OCI-M2 (cell line): Measurements from ENCODE around the gene NEO1.
"Not testable (repeated sequence)": the region's sequence is repeated elsewhere in the genome, so short reads cannot be mapped to it uniquely, and the experiment has no call there.

Experiments
- DNase-seq: peaks from one replicate; lab custom pipeline; 2025; ENCODE audit not compliant: unreplicated experiment; lab: John Stamatoyannopoulos, UW

The NEO1 gene

GRCh38 chr15:73195166-73195565 is 142.9 kb downstream of the NEO1 start:
- no peak for DNase-seq

DNA sequence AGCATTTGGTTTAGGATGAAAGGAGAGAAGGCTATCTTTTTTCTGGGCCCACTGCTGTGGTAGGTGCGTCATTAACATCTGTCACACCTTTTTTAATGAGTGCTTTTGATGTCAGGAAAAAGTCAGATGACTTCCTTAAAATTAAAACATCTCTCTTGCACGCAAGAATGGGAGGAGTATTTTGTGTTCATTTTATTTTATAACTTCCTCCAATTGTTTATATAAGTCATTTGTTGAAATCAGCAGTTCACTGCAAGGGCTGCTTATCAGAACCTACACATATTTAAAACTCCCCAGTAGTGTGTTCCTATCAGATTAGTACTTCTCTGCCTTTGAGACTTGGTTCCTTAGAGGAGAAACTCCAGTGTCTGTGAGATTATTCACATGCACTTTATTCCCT is 143.8 kb downstream of the NEO1 start:
- peak; percentile 38 for DNase-seq

GRCh38 chr15:73200339-73200738 is 148.1 kb downstream of the NEO1 start:
- no peak for DNase-seq

DNA sequence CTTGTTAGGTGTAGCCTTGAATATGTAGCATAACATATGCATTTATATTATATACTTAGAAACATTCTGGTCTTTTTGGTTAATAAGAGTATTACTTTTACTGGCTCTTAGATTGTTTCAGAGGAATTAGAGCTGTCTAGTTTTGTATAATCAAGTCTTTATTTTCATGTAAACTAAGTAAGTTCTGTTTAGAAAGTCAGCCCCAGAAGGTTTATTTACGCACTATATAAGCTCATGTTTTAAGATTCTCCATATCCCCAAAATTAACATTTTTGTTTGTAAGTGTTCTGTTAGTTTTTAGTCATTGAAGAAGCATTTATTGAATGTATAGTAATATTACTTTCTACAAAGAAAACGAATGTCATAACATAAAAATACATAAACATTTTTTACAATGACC is 158.4 kb downstream of the NEO1 start:
- DNase-seq = no peak

DNA sequence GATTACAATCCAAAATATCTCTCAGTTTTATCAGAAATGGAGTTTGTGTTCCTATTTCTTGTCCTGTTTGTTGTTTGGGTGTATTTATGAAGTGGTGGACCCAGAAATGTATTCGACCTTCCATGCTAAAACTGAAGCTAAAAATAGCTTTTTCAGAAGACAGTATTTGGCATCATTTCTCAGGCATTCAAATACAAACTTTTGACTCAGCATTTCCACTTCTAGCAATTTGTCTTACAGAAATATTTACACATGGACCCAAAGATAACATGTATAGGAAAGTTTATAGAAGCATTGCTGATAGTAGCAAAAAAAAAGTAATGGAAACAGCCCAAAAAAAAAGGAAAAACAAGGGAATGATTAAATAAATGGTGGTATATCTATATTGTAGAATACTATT is 160.2 kb downstream of the NEO1 start:
- DNase-seq = no peak

- DNase-seq = not testable (repeated sequence)
Measured at GRCh38 chr15:73221450-73221849, 169.2 kb downstream of the NEO1 start.

GRCh38 chr15:73225358-73226015 is 173.2 kb downstream of the NEO1 start:
- no peak for DNase-seq

DNA sequence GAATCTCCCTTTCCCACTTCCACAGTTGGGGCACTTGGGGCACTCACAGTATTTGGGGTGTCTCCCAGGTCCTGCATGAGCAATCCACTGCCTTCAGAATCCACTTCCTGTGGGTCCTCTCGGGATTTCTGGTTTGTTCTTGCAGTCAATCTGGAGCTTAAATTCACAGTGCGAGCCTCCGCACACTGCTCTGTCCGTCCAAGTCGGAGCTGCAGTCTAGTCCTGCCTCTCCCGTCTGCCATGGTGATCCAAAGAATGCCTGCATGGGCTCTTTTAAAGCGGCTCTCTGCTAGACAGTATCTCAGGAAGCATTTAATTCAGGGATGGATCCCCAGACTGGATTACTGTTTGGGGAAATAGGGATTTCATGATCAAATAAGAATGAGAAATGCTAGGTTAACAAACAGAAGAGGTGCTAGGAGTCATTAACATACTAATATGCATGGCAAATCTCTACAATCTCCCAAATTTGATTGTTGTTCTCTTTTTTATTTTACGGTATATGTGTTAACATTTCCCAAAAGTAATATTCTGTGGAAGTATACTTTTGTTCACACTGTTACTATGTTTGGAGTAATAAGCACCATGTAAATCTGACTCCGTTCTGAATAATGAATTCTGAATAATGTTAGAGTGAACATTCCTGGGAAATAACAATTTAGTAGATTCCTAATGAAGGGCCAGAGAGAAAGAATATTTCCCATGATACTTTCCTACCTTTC is 174.0 kb downstream of the NEO1 start:
- no peak for DNase-seq

GRCh38 chr15:73227433-73228056 is 175.3 kb downstream of the NEO1 start:
- no peak for DNase-seq

- no peak for DNase-seq
Measured at GRCh38 chr15:73228128-73228646, 175.9 kb downstream of the NEO1 start.

GRCh38 chr15:73231661-73232419 is 179.6 kb downstream of the NEO1 start:
- DNase-seq = no peak

- DNase-seq = no peak
Measured at GRCh38 chr15:73232776-73233175, 180.5 kb downstream of the NEO1 start.

DNA sequence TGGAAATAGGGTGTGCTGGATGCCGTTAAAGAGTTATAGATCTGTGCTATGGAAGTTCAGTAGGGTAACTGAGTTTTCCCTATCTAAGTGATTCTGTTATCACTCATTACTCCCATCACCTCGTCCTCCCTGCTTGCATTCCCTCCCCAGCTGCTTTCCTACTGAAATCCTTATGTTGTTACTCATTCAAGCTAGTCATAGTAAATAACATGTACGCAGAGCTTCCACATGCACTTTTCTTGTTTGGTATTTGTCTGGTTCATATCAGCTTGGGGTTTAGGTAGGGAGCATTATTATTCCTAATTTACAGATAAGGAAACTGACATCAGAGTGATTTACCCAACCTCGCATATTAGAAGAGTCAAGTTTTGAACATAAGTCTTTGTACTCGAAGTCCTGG is 181.4 kb downstream of the NEO1 start:
- no peak for DNase-seq

DNA sequence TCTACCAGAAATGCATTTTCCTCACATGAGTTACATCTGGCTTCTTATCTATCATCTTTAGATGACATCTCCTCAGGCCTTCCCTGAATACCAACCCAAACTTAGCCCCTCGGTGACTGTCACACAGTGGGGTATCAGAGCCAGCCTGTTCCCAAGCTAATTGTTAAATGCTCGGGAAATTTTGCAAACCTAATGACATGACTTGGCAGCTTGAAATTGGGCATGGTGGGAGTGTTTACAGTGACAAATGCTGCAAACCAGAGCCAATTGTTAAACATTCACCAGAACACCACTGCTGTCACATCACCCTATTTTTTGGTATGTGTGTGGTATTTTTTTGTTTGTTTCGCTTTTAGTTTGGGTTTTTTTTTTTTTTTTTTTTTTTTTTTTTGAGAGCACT is 185.6 kb downstream of the NEO1 start:
- no peak for DNase-seq

- no peak for DNase-seq
Measured at GRCh38 chr15:73239564-73240215, 187.4 kb downstream of the NEO1 start.

- no peak for DNase-seq
Measured at GRCh38 chr15:73240866-73241499, 188.7 kb downstream of the NEO1 start.

DNA sequence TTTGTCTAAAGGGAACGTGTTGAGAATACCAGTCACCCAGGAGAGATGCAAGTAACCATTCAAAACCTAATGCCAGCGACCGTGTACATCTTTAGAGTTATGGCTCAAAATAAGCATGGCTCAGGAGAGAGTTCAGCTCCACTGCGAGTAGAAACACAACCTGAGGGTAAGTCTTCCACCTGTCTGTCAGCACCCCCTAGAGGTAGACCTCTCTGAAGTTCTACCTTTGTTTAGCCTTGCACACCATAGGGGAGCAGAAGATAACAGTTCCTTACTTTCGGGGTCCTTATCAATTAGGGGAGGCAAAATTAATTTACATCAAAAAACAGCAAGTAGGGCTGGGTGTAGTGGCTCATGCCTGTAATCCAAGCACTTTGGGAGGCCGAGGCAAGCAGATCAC is 192.1 kb downstream of the NEO1 start:
- no peak for DNase-seq

DNA sequence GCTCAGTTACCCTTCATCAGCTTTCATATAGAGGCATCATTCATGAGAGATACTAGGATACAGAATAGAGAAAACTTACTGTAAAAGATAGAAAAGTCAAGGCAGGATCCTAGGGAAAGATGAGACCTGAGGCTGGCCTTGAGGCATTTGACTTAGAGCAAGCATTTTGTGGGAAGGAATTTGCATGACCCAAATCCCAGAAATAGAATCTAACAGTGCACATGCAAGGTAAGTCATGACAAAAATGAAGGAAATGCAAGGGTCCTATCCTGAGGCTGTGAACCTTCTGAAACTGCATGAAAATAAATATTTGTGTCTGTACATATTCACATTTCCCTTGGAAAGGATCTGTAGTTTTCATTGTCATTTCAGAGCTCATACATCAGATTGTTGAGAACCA is 194.2 kb downstream of the NEO1 start:
- DNase-seq = no peak

- no peak for DNase-seq
Measured at GRCh38 chr15:73246898-73247297, 194.6 kb downstream of the NEO1 start.

DNA sequence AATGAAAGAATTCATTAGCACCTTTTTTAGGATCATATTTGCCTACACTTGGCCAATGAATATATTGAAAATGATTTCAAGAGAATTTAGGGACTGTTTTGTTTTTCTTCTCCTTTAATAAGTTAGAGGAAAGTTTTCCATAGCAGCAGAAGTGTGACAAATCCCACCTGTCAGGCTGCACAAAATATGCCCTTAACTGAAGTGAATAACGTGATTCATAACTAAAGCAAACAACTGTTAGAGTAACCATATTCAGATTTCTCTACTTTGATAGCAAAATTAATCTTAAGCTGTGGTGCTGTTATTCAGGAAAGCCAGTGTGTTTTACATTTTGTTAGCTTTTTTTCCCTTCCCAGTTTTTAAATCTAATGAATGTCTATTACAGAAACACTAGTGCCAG is 195.1 kb downstream of the NEO1 start:
- no peak for DNase-seq
